HUDEP-2 (cell line): ENCODE measurements around the gene SINHCAF.
A peak's percentile ranks its signal among the peaks of the same experiment; 100 is the strongest.
"Not testable (repeated sequence)": the region's sequence is repeated elsewhere in the genome, so short reads cannot be mapped to it uniquely, and the experiment has no call there.

ENCODE experiments used
- DNase-seq, 76 experiments: peaks; one replicate each; lab custom pipeline; 2025; ENCODE audit not compliant: unreplicated experiment in 76 of 76; lab: John Stamatoyannopoulos, UW

SINHCAF gene

DNA sequence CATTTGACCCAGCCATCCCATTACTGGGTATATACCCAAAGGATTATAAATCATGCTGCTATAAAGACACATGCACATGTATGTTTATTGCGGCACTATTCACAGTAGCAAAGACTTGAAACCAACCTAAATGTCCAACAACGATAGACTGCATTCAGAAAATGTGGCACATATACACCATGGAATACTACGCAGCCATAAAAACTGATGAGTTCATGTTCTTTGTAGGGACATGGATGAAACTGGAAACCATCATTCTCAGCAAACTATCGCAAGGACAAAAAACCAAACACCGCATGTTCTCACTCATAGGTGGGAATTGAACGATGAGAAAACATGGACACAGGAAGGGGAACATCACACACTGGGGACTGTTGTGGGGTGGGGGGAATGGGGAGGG, 52.2 kb downstream of the SINHCAF start:
- DNase-seq, result not testable (repeated sequence)

DNA sequence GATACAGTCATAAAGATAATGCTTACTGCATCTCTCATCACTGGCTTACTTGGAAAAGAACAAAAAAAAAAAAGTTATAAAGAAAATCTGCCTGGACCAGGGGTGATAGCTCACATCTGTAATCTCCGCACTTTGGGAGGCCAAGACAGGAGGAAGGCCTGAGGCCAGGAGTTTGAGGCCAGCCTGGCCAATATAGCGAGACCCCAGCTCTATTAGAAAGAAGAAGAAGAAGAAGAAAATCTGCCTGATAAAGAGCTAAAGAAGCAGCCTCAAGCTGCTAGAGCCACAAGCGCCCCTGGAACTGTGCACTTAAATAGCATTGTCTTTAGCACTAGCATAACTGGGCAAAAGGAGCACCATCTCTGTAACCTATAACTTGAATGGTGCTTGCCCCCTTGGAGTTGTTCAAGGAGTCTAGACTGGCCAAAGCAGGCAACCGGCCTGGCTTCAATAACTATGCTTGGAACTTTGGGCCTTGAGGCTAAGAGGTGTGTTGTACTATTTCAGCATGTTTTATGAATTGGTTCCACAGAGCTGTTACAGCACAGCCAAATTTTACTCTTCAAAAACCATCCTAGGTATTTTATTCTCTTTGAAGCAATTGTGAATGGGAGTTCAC, 53.2 kb downstream of the SINHCAF start:
- no peak for DNase-seq

DNA sequence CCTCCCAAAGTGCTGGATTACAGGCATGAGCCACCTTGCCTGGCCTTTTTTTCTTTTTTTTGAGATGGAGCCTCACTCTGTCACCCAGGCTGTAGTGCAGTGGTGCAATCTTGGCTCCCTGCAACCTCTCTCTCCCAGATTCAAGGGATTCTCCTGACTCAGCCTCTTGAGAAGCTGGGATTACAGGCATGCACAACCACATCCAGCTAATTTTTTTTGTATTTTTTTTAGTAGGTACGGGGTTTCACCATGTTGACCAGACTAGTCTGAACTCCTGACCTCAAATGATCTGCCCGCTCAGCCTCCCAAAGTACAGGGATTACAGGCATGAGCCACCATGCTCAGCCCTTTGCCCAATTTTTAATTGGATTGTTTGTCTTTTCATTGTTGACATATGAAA, 58.0 kb downstream of the SINHCAF start:
- DNase-seq, result no peak

DNA sequence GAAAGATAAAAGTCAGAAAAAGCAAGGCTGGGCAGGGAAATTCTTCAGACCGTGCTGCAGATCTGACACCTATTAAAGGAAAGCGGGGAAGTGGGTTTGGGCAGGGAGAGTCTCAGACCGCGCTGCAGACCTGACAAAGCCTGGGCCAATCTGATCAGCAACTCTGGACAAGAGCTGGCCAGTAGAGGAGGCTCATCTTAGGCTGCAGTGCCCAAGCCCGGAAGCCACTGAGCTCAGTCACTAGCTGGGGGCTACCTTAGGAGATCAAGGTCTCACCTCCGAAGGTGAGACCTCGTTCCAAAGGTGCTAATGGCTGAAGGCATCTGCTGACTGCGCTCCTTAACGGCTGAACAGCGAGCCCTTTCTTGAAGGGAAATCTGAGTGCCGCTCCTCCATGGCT, 60.2 kb downstream of the SINHCAF start:
- DNase-seq, result no peak

DNA sequence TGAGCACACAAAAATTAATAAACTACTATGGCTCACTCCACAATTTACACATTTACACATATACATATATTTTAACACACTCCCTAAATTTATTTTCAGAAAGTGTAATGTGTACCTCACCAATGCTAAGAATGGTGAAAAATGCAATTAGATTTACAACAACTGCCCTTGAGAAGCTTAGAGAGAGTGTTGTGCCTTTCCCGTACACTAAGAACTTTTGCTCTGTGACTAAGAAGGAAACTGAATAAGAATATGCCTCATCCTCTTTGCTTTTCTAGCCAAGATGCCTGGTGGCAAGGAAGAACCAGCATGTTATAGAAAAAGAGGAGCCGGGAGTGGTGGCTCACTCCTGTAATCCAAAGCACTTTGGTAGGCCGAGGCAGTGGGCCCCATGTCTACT, 62.3 kb downstream of the SINHCAF start:
- DNase-seq, result no peak

DNA sequence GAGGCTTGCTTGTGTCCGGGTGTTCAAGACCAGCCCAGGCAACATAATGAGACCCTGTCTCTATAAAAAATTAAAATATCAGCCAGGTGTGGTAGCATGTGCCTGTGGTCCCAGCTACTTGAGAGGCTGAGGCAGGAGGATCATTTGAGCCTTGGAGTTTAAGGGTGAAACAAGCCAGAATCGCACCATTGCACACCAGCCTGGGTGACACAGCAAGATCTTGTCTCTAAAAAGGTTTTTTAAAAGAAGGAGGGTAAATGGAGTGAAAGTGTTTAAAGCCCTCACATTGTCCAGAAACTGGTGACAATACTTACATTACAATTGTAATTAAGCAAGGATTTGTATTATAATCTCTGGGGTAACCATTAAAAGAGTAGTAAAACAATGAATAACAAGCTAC, 64.2 kb downstream of the SINHCAF start:
- no peak for DNase-seq

DNA sequence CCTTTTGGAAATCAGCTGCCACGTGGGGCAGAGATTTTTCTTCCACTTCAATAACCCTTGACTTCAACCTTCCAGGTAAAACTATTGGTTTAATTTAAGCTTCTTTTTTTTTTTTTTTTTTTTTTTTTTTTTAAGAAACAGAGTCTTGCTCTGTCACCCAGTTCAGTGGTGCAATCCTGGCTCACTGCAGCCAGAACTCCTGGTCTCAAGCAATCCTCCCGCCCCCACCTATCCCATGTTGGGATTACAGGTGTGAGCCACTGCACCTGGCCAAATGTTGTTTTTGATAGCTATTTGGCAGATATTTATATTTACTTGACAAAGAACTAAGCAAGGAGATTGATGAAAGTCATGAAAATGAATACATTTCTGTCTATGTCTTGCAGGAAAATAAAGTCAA, 65.1 kb downstream of the SINHCAF start:
- DNase-seq, result no peak

DNA sequence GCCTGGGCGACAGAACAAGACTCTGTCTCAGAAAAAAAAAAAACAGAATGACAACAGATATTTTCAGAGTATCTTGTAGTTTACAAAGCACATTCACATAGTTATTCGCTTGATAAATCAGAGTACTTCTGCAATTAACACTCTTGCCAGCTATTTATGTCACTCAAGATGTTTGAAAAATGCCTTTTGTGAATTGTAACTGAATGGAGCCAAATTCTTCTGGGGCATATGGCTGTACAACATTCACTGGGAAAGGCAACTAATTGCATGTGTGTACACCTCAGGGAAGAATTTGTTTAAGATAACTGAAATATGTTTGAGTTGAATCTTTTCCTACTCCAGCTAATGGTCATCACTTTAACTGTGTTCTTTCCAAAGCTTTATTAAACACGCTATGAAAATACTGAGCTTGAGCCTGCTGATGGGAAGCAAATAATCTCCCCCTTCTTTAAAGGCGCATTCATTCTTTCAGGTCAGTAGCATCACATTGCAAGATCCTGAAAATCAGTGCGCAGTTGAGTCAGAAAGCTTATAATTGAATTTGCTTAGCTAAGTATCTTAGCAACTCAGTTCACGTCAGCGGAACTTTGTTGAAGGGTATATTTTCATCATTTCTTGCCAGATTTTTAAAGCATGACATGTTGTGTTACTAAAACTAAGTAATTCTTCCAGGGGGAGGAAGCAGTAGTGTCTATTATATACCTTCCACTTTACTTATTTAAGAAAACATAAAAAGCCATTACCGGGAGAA, 66.6 kb downstream of the SINHCAF start:
- no peak for DNase-seq

DNA sequence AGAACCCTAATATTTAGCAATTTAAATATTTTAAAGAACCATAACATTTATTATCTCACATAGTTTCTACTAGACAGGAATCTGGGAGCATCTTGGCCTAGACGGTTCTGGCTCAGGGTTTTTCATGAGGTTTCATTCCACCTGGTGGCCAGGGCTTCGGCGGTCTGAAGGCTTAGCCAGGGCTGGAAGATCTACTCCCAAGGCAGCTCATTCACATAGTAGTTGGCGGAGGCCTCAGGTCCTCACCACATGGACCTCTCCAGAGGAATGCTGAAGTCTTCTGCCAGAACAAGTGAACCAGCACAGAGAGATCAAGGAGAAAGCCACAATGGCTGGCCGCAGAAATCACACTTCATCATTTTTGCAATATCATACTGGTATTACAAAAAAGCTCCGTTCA, 68.2 kb downstream of the SINHCAF start:
- no peak for DNase-seq

DNA sequence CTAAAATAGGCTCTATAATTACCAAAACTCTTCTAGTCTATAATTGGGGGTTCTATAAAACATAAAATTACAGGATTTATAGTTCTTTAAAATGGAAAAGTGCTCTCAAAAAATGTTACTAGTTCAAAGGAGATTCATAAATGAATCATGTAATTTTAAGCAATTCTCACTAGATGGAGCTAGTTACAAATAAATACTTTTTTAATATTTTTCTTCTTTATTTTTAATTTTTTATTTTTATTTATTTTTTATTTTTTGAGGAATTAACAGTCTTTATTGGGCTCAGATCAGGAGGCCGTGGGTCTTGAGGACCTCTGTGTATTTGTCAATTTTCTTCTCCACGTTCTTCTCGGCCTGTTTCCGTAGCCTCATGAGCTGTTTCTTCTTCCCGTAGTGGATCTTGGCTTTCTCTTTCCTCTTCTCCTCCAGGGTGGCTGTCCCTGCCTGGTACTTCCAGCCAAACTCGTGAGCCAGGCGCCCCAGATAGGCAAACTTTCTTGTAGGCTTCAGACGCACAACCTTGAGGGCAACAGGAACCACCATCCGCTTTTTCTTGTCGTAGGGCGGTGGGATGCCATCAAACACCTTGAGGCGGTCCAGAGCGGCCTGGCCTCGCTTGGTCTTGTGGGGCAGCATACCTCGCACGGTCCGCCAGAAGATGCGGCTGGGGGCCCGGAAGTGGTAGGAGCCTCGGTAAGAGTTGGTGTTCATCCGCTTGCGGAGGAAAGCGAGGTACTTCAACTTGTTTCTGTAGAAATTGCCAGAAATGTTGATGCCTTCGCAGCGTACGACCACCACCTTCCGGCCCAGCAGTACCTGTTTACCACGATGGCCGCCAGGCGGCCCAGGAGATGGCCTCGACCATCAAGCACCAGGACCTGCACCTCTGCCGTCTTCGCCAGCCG, 74.0 kb downstream of the SINHCAF start:
- peak in 6 of 76 experiments; percentile 8 to 40 (median 12) for DNase-seq

DNA sequence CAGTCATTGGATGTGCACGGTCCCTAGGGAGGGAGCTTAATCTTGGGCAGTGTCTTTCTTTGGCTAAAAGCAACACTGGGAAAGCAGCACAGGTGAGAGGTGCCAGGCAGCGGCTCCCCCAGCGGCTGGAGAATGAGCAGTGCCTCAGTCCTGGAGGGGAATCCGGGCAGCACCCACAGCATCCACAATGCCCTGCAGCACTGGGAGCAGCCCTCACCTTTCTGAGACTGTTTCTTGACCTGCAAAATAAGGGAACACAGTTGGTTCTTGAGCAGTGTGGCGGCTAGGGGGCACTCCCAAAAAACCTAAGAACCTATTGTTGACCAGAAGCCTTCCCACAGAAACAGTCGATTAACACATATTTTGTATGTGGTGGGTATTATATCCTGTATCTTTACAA, 75.8 kb downstream of the SINHCAF start:
- DNase-seq, result no peak

DNA sequence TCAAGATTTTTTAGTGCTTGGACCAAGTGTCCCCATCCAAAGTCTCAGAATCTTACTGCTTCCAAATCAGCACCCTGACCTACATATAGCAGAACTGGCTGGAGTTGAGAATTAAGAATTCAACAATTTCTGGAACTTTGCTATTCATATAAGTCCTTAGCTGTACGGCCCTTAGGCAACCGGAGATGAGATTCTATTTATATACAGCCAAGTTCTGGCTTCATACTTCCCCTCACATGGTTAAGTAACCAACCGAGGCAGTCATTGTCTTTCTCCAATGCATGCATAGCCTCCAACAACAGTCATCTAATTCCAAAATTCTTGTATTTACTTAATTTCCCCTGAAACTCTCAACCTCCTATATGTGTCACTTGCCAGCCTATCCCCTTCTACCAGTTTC, 76.6 kb downstream of the SINHCAF start:
- no peak for DNase-seq

DNA sequence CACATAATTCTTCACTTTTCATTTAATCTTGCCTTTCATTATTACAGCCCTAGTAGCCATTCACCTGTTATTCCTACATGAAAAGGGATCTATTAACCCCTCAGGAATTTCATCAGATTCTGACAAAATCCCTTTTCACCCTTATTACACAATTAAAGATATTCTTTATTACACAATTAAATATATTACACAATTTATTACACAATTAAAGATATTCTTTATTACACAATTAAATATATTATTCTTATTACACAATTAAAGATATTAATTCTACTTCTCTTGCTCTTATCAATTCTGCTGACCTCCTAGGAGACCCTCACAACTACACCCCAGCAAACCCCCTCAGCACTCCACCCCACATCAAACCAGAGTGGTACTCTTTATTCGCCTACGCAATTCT, 77.1 kb downstream of the SINHCAF start:
- DNase-seq, result no peak

DNA sequence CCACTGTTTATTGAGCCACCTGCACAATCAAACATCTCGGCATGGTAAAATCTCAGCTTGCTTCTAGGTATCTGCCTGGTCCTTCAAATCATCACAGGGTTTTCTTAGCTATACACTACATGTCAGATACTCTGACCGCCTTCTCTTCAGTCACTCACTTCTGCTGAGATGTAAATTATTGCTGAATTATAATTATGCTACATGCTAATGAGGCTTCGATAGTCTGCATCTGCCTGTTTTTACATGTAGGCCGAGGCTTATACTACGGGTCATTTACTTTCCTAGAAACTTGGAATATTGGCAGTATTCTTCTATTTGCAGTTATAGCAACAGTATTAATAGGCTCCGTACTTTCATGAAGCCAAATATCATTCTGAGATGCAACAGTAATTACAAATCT, 77.6 kb downstream of the SINHCAF start:
- DNase-seq, result no peak

DNA sequence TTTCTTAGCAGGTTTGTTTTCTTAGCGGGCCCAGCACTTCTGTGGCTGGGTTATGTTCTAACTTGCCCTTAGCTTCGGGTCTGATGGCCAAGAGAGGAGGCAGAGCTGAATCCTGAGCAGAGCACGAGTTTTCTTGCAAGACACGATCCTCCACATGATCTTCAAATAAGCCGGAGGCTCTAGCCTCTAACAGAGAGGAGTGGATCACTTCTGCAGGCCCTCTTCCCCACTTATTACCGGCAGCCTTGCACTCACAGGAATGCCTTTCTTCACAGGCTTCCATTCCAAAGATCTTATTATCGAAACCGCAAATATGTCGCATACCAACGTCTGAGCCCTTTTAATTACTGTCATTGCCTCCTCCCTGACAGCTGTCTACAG, 79.5 kb downstream of the SINHCAF start:
- DNase-seq, result no peak

DNA sequence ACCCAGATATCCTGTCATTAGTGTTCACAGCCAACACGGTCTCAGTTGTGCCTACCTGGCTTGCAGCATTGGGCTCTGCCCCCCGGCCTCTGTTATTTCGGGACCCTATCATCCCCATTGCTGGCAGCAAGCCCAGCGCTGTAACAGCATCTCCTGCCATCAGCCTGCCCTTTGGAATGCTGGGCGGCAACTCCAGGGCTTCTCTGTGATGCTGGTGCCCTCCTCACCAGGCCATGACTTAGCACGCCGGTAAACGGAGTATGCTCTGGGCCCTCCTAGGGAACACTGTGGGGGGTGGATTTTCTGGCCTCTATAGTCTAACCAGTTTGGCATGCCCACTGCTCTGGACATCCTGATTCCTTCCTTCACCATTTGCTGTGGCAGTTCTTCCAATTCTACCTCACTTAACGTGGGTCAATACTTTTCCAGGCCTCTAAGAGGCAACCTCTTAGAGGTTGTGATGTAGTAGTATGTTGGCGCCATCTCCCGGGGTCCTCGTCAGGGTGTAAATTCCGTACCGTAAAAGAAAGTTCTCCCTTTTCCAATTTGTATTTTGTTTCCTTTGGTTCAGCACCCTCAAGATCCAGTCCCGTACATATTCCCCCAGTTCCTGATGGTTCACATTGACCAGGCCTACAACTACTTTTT, 80.0 kb downstream of the SINHCAF start:
- DNase-seq, result no peak

DNA sequence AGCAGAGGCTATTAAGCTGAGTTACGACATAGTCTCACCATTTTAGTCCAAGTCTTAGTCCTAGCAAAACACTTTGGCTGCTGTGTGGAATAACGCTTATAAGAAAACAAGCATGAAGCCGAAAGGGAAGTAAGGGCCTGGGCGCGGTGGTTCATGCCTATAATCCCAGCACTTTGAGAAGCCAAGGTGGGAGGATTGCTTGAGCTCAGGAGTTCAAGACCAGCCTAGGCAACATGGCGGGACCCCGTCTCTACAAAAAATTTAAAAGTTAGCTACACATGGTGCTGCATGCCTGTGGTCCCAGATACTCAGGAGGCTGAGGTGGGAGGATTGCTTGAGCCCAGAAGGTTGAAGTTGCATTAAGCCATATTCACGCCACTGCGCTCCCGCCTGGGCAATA, 83.5 kb downstream of the SINHCAF start:
- not testable (repeated sequence) for DNase-seq

DNA sequence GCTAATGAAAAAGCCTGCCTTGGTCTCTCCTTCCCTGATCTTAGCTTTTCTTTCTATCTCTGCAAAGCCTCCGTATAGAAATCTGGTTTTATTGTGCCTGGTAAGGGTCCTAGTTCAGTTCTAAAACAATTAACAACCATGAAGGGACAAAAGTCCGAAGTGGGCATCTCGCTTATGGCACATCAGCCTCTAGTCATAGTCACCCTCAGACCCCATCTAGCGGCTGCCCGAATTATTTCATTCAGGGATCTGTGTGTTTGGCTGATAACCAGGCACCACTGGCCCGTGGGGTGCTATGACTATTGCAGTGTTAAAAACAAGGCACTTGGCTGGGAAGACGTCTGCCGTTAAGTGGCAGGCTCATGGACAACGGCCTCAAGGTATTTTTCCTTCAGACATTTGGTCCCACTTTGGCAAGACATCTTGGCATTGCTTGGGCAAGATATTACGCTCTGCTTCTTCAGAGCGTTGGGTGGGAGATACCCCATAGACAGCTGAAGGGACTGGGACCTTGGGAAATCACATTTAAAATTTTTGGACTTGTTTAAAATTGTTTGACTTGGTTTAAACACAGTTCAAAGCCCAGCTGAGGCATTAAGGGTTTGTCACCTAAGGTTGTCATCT, 87.1 kb downstream of the SINHCAF start:
- peak in 58 of 76 experiments; percentile 1 to 74 (median 35) for DNase-seq

DNA sequence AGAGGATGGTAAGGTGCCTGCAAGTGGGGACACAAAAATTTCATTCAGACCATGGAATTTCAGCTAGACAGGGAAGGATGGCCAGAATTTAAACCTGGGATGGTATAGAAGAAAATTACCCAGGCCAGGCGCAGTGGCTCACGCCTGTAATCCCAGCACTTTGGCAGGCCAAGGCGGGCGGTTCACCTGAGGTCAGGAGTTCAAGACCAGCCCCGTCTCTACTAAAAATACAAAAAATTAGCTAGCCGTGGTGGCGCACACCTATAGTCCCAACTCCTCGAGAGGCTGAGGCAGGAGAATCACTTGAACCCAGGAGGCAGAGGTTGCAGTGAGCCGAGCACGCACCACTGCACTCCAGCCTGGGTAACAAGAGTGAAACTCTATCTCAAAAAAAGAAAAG, 87.6 kb downstream of the SINHCAF start:
- DNase-seq, result not testable (repeated sequence)

DNA sequence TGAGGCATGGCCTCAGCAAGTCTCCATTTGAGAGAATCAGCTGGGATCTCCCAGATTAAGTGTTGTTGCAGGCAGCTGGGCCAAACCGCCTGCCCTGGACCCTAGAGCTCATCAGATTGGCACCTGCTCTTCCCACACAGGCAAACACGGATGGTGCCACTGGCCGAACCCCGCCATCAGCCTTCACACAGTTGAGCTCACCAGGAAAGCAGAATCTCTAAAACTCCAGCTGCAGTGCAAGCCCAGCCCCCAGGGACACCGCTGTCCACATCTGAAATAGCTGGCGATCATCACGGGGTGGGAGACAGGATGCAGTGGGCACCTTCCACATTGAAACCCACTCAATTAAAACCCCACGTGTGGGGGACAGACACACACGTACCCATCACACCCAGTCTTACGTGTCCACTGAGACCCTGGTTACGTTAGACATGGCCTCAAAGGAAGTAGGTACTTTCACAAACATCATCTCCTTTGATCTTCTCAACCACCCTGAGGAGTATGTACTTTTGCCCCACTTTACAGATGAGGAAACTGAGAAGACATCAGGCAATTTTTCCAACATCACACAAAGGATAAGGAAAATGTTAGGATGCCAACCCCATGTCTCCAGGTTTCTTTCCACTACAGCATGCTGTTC, 88.8 kb downstream of the SINHCAF start:
- DNase-seq, result no peak
